ENCODE results near the gene ERP27.

GRCh38 chr12:14957551-14958168, 19.3 kb upstream of the ERP27 start:
- TF ChIP-seq CTCF (IDR thresholded peaks at IDR 0.05; ENCODE audit: poor library complexity) (no peak), EZH2 (IDR thresholded peaks at IDR 0.05; ENCODE audit: borderline replicate concordance) (no peak), EZH2phosphoT487 (IDR thresholded peaks at IDR 0.05; ENCODE audit: low read depth, severe bottlenecking, unreplicated experiment) (no peak)

Measured in hepatocyte (in vitro differentiated cells).